ENCODE measurements around the gene SCAANT1. TPM values are rescaled to one million over a fixed set of nuclear protein-coding genes. Genes with fewer than 3 reads are reported as not detected.

Gene SCAANT1
- total and polyA plus RNA-seq, 2 of the 8 experiments (the other 6 are each of a cell fraction or from before 2014, with no cell fraction given) = not detected

DNA sequence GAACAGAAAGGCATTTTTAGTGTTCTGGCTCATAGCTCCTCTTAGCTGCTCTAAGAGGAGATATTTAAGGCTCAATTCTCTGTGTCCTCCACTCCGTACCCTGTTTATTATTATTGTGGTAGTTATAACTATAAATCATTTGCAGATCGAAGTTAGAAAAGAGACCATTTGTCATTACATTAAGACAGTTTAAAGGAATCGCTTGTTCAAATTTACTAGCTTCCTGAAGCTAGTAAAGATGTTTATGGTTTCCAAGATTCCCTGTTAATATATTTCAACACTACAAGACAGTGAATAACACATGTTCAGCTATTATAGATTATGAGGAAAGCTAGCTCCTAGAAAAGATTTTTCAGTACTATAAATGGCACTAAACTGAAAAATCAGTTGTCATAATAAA lies 35.9 kb downstream of the SCAANT1 start (continued):
- TF ChIP-seq, protein P1, sequence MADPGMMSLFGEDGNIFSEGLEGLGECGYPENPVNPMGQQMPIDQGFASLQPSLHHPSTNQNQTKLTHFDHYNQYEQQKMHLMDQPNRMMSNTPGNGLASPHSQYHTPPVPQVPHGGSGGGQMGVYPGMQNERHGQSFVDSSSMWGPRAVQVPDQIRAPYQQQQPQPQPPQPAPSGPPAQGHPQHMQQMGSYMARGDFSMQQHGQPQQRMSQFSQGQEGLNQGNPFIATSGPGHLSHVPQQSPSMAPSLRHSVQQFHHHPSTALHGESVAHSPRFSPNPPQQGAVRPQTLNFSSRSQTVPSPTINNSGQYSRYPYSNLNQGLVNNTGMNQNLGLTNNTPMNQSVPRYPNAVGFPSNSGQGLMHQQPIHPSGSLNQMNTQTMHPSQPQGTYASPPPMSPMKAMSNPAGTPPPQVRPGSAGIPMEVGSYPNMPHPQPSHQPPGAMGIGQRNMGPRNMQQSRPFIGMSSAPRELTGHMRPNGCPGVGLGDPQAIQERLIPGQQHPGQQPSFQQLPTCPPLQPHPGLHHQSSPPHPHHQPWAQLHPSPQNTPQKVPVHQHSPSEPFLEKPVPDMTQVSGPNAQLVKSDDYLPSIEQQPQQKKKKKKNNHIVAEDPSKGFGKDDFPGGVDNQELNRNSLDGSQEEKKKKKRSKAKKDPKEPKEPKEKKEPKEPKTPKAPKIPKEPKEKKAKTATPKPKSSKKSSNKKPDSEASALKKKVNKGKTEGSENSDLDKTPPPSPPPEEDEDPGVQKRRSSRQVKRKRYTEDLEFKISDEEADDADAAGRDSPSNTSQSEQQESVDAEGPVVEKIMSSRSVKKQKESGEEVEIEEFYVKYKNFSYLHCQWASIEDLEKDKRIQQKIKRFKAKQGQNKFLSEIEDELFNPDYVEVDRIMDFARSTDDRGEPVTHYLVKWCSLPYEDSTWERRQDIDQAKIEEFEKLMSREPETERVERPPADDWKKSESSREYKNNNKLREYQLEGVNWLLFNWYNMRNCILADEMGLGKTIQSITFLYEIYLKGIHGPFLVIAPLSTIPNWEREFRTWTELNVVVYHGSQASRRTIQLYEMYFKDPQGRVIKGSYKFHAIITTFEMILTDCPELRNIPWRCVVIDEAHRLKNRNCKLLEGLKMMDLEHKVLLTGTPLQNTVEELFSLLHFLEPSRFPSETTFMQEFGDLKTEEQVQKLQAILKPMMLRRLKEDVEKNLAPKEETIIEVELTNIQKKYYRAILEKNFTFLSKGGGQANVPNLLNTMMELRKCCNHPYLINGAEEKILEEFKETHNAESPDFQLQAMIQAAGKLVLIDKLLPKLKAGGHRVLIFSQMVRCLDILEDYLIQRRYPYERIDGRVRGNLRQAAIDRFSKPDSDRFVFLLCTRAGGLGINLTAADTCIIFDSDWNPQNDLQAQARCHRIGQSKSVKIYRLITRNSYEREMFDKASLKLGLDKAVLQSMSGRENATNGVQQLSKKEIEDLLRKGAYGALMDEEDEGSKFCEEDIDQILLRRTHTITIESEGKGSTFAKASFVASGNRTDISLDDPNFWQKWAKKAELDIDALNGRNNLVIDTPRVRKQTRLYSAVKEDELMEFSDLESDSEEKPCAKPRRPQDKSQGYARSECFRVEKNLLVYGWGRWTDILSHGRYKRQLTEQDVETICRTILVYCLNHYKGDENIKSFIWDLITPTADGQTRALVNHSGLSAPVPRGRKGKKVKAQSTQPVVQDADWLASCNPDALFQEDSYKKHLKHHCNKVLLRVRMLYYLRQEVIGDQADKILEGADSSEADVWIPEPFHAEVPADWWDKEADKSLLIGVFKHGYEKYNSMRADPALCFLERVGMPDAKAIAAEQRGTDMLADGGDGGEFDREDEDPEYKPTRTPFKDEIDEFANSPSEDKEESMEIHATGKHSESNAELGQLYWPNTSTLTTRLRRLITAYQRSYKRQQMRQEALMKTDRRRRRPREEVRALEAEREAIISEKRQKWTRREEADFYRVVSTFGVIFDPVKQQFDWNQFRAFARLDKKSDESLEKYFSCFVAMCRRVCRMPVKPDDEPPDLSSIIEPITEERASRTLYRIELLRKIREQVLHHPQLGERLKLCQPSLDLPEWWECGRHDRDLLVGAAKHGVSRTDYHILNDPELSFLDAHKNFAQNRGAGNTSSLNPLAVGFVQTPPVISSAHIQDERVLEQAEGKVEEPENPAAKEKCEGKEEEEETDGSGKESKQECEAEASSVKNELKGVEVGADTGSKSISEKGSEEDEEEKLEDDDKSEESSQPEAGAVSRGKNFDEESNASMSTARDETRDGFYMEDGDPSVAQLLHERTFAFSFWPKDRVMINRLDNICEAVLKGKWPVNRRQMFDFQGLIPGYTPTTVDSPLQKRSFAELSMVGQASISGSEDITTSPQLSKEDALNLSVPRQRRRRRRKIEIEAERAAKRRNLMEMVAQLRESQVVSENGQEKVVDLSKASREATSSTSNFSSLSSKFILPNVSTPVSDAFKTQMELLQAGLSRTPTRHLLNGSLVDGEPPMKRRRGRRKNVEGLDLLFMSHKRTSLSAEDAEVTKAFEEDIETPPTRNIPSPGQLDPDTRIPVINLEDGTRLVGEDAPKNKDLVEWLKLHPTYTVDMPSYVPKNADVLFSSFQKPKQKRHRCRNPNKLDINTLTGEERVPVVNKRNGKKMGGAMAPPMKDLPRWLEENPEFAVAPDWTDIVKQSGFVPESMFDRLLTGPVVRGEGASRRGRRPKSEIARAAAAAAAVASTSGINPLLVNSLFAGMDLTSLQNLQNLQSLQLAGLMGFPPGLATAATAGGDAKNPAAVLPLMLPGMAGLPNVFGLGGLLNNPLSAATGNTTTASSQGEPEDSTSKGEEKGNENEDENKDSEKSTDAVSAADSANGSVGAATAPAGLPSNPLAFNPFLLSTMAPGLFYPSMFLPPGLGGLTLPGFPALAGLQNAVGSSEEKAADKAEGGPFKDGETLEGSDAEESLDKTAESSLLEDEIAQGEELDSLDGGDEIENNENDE (IDR thresholded peaks at IDR 0.05; ENCODE audit: insufficient replicate concordance, low read length) = no peak
- TF ChIP-seq TEAD4 (IDR thresholded peaks at IDR 0.05; ENCODE audit: low read depth, low read length) (no peak), SIN3A (conservative IDR thresholded peaks at IDR 0.05 in 1 of 2, IDR thresholded peaks at IDR 0.05 in 1 of 2; ENCODE audit: low read depth in 1 of 2, low read length in 2 of 2) (no peak)
